ENCODE data around the gene FLT4.

DNA sequence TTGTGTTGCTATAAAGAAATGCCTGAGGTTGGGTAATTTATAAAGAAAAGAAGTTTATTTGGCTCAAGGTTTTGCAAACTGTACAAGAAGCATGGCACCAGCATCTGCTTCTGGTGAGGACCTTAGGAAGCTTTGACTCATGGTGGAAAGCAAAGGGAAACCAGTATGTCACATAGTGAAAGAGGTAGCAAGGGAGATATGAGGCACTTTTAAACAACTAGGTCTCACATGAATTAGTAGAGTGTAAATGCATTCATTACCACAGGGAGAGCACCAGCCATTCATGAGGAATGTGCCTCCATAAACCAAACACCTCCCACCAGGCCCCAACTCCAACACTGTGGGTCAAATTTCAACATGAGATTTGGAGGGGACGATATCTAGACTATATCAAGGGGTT, 49.6 kb upstream of the FLT4 start:
- TF ChIP-seq, protein P1, sequence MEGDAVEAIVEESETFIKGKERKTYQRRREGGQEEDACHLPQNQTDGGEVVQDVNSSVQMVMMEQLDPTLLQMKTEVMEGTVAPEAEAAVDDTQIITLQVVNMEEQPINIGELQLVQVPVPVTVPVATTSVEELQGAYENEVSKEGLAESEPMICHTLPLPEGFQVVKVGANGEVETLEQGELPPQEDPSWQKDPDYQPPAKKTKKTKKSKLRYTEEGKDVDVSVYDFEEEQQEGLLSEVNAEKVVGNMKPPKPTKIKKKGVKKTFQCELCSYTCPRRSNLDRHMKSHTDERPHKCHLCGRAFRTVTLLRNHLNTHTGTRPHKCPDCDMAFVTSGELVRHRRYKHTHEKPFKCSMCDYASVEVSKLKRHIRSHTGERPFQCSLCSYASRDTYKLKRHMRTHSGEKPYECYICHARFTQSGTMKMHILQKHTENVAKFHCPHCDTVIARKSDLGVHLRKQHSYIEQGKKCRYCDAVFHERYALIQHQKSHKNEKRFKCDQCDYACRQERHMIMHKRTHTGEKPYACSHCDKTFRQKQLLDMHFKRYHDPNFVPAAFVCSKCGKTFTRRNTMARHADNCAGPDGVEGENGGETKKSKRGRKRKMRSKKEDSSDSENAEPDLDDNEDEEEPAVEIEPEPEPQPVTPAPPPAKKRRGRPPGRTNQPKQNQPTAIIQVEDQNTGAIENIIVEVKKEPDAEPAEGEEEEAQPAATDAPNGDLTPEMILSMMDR (IDR thresholded peaks at IDR 0.05), result no peak
- no peak for TF ChIP-seq POLR2A (IDR thresholded peaks at IDR 0.05)

Measured in right lobe of liver (tissue), 4 donors.